Dermis microvascular lymphatic vessel endothelial cell (primary cell): ENCODE measurements around the gene MEGF6. TPM values are rescaled to one million over a fixed set of nuclear protein-coding genes. Genes with fewer than 3 reads are reported as not detected.

Experiments
- DNase-seq, 2 donors: peaks; one replicate each; pipeline versions ENCODE4 v3.0.0 to v3.0.0-alpha.2; 2010; ENCODE audit warnings: low read depth in 2 of 2
- total RNA-seq: library from RNA; depleted of rRNA; stranded (reverse); fragments of >200 nt; gene quantifications from 2 replicates; pipeline ENCODE4 v1.2.1, GENCODE V29; 2014

The MEGF6 gene
- total RNA-seq, 1 donor from 2014 or later, result 69.3 TPM

DNA sequence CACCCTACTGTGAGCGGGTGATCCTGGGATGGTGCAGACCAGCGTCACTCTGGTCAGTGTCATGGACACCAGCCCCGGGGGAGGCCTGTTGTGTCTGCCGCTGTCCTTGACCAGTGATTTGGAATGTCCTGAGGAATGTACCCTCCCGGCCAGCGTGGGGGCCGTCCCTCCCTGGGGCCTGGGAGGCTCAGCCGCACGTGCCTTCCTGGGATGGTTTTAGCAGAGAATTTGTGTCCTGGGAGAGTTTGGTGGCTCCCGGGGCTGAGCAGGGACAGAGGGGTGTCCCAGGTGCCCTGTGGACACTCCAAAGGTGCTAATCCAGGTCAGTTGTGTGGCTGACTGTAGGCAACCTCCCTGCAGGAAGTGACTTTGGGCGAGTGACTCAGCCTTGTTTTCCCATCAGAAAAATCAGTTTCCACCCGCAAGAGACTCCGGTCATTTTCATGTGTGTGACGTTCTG, 150.6 kb downstream of the MEGF6 start:
- peak; percentile 51 for DNase-seq

DNA sequence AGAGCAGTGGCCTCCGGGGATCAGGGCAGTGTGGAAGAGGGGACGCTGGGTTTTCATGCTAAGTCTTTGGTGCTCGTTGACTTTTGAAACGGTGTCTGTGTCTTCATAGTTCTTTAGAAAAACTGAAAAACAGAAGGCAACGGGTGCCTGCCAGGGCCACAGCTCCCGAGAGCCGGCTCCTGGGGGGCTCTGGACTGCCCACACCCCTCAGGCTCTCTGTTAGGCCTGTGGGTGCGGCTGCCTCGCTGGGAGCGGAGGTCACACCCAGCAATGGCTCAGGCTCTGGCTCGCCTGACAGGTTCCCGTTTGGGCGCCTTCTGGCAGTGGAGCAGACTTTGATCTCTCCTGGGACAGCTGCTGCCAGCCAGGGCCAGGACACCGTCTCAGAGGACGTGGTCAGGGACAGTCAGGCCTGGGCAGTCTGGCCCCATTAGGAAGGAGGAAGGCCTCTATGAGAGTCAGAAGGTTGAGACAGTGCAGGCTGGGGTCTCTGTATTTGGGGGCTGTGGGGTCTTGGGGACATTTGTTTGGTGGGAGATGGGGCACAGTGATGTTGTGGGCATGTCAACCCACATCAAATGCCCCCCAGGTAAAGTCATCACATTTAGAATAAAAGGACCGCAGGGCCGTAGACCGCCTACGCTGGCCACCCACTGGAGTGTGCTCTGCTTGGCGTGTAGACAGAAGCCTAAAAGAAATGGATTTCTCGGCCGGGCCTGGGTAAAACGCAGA, 151.2 kb downstream of the MEGF6 start:
- DNase-seq, result no peak

DNA sequence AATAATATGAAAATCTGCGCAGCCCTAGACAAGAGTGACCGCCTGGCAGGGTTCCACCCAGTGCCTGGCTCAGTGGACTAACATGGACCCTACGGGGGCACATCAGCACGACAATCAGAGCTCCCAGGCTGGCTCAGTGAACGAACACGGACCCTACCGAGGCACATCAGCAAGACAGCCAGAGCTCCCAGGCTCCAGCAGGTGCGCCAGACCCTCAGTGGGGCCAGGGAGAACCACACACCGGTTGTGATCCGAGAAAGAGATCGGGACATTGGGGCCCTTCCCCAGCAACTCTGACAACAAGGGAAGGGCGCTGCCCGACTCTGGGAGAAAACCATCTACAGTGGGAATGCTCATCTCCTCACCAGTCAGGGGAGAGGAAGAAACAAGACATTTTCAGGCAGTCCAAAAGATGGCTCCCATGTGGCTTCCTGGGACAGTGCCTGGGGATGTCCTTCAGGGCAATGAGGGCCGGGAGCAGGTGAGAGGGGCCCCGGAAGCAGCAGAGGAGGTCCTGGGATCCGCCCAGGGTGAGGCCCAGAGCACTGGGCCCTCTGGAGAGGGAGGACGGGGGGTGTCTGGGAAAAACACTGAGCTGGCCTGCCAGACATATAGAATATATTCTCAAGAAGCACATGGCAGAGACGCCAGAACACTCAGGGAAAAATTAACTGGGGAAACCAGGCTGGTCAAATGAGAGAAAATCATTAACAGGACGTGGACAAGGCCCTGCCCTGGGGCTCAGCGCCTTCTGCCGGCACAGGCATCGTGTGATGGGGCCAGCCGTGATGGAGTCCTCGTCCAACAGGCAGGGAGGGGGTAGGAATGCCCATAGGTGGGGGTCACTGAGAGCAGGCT, 152.0 kb downstream of the MEGF6 start:
- DNase-seq, result no peak

DNA sequence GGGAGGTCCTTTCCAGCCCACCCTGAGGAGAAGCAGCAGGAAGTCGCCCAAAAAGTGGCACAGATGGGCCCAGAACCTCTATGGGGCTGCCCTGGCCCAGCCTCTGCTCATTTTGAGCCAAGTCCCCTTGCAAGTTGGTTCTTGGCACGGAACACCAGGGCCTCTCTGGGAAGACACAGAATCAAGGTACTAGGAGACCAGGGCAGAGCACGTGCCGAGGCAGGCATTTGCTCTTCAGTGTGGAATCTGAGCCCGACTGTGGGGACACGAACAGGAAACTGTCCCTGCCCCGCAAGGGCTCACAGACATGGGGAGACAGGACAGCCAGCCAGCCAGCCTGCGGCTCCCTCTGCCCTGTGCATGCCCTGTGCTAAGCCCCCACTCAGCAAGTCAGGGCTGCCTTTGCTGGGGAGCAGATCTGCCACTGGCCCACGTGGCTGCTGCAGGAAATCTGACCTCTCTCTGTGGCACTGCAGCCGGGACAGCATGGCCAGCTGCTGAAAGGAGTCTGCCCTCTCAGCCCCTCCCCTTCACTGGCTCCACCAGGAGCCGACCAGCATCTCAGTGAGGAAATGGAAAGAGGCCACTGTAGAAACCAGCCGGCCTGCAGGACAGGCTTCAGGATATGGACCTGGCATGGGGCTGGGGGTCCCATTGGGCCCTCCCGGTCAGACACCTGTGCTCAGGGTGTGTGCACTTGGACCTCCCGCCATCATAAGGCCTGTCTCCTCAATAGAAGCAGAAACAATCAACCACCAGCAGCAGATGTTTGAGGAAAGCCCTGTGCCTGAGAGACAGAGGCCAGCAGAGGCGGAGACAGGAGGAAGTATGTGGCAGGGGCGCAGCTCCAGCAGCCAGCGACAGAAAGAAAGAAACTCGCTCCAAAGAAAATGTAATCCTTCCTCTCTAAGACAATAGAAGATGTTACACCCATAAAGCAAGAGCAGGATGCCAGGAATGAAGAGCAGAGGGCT, 153.1 kb downstream of the MEGF6 start:
- no peak for DNase-seq

DNA sequence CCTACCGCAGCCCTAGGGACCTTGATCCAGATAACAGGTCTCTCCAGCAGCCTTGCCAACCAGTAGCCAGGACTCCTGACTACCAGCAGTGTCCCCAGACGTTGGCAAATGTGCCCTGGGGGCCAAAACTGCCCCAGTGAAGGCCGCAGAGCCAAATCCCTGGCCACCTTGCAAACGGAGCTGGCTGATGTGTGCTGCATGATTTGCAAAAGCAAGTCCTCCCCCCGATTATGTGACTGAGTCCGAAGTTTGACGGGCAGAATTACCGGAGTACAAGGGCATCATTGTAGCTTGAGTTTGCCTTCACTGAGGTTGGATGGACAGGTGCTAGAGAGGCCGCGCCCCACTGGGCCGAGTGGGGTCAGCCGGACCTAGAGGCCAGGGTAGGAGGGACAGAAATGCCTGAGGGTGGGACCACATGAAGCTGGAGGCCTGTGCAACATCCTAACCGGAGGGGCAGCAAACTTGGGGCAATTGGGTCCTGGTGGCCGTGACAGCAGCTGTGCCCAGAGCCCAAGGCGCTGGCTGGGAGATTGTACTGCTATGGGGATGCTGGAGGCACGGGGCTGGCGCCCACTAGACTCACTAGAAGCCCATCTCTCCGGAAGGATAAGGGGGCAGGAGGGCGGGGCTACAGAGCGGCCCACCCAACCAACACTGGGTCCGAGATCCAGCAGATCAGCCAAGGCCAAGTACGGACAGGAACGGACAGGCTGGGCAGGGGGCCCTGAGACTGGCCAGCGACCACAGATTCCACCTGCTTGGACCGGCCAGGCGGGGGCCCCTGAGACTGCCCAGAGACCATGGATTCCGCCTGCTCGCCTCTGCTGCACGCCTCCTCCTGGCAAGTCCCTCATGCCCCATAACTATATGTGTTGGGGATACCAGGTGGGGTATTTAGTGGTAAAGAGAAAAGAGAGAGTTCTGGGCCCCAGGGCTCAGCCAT, 154.1 kb downstream of the MEGF6 start:
- DNase-seq, result no peak

DNA sequence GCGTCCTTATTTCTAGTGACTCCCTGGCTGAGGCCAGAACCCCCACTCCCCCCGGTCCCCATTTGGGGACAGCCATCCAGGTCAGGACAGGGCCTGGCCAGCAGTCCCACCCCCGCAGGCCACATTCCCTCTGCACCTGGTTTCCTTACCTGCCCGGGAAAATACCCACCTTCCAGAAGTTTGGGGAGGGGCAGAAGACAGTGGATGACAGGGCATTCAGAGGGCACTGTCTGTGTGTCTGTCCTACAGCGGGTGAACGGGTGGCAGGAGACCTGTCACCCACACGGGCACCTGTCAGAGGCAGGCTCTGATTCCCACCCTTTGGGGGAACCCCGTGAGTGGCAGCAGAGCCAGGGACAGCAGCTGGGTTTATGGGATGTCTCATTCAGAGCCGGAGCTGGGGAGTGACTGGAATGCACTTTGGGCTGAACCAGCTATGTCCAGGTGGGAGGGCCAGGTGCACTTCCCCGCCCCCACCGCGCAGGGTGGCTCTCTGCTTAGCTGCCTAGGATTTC, 154.8 kb downstream of the MEGF6 start:
- DNase-seq, result no peak

DNA sequence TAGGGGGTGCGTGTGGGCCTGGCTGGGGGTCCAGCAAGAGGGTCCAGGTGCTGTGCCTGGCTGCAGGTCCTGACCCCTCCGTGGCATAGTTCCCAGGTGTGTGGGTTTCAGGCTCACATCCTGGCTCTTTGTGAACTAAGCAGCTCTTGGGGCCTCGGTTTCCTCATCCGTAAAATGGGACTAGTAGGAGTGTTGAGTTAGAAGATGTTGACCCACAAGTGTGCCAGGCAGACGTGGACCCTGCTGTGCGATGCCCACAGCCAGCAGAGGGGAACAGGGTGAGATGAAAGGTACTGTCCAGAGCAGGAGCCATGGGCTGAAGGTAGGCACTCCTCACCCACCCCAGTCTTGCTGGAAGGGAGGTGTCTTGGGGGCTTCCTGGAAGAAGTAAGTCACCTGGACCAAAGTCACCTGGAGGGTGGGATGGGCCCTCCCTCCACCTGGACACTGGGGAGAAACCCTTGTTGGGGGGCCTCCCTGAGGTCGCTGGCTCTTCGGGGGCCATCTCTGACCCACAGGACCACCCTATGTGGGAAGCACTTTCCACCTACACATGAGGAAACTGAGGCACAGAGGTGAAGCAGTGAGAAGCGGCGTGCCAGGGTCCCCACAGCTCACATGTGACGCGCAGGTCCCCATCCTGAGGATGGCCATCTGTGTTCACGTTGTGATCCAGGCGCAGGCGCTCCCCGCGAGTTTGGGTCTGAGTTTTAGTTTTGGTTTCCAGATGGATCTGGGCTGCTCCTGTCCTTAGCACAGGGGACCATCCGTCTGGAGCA, 155.4 kb downstream of the MEGF6 start:
- no peak for DNase-seq

DNA sequence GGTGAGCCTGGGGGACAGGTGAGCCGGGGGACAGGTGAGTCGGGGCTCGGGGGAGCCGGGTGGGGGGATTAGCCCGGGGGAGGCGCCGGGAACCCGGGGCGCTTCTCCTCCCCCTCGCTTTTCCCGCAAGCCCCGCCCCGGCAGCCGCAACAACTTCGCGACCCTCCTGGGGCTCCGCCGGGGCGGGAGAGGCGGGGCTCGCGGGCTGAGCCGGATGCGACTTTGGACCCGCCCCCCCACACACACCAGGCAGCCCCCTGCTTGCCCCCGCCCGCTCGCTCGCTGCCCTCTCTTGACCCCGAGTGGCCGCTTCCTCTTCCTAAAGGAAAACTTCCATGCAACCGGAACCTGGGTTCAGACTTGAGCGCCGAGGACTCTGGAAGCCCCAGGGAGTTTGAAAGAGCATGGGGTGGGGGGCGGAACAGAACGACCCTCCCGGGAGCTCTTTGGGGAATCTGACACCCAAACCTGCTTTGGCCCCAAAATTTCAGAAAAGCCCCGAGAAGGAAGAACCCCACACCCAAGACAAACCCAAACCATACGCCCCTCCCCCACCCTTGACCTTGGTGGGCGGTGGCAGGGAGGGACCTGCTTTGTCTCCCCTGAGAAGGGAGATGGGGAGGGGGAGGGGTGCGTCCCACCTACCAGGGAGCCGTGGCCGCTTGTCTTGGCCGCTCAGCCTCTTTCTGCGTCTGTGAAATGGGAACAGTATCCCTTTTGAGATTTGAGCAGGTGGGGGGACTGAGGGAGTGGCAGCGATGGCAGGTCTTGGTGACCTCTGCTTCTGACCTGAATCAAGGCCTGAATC, 156.3 kb downstream of the MEGF6 start:
- no peak for DNase-seq

DNA sequence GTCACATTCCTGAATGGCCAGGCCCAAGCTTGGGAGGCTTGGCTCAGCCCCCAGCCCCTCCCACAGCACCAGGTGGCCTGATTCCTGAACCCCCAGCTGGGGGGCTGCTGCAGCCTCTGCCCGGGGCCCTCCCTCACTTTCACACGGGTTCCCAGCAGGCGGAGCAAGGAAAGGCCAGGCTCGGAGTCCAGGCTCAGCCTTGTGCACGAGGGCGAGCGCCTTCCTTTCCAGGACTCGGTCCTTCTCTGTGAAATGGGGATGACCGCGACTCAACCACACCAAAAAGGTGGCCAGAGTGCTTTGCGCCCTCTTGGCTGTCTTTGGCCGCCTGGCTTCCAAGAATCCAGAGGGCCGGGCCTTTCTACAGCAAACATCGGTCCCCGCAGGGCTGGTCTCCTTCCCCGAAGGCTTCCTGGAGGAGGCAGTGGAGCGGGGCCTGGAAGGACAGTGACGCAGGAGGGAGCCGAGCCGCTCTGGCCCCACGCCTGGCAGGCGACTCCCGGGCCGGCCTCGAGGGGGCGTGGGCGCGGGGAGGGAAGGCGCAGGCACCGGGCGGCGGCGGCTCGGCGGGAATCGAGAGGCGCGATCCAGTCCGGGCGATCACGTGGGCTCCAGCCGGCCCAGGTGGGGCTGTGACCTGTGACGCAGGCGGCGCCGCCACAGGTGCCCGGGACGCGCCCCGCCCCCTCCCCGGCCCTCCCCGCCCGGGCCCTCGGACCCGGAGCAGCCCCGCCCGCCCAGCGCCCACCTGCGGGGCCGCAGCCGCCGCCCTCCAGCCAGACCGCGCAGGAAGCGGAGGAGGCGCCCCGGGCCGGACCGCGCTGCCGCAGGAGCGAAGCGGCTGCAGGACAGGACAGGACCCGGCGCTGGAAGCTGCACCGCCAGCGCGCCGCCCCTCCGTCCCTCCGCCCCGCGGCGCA, 157.2 kb downstream of the MEGF6 start, which contains the start of gene ARHGEF16:
TSS of gene ARHGEF16 (plus strand) at position 775 of the 920 bp plus-strand sequence. CDS start 8,420 bp downstream, outside the sequence.
- DNase-seq, result peak in 1 of 2 donors; percentile 43

DNA sequence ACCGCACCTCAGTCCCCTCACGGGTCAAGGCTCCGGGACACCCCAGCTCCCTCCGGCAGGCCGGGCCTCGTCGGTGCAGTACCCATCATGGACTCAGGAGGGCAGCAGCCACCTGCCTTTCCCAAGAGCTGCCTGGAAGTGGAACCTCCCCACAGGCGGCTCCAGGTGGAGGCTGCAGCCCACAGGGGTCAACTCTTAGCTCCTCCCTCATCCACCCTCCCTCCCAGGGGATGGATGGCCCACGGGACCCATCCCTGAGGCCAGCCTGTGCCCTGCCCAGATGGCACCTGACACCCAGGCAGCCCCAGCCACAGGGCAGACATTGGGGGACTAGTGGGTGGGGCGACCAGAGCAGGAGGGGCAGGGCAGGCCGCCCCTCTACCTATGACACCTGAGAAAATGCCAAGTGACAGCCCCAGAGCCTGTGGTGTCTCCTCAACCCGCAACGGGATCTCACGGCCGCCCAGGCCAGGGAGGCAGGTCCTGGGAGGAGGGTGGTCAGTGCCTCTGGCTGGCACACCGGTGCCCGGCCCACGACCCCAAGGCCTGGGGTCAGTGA, 158.0 kb downstream of the MEGF6 start:
- DNase-seq, result peak; percentile 32 to 65

DNA sequence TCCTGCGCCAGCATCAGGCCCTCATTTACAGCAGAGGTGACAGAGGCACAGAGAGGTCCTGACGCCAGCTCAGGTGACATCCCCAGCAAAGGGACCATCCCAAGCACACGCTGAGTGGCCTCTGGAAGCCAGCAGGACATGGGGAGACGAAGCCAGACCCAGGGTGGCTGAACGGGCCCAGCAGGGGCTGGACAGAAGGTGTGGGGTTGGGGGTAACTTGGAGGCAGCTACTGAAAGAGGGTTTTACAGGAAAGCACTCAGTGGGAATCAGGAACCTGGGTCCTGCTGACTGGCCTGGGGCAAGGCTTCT, 158.5 kb downstream of the MEGF6 start:
- DNase-seq, result no peak

DNA sequence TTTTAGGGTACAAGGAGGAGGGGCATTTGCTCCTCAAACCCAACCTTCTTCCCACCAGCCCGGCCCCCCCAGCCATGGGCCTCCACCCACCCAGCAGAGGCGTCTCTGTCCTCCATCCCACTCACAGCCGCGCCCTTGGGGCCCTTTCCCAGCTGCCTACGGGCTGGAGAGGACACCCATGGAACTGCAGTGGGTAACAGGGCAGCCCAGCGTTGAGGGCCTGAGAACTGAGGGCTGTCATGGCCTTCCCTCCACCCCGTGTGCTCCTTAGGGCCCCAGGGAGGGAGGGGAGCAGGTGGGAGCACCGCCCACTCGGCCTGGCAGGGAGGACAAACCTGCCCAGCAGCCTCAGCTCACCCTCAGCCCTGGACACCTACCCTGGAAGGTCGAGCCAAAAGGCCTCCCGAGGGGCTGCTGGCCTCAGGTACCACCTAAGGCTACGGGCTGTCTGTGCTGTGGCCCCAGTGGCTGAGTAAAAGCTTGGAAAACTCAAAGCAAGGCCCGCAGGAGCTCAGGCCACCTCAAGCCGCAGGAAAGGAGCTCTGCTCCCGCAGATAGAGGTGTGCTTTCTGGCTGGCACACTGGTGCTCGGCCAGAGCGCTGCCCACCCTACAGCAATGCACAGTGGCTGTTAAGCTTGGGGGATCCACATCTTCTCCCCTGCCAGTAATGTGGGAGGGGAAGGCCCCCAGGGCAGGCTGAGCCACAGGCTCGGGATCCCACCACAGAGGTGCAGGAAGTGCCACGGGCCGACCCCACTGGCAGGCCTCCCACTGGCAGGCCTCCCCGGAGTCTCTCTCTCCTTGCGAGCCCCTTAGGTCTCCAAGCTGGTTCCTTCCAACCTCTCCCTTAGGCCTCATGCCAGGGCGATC, 159.1 kb downstream of the MEGF6 start:
- no peak for DNase-seq

DNA sequence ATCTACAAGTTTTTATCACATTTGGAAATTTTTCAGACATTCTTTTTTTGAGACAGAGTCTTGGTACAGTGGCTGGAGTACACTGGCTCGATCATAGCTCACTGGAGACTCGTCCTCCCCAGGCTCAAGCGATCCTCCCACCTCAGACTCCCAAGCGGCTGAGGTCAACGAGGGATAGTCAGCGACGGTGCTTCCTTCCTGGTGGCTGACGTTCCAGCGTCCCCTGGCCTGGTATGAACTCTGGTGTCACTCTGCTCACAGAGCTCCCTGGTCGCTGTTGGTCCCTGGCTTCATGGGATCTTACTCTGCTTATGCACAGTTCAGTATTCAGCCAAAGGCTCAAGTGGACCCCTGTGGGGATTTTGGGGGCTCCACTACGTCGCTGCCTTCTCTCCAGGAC, 160.3 kb downstream of the MEGF6 start:
- DNase-seq, result no peak

DNA sequence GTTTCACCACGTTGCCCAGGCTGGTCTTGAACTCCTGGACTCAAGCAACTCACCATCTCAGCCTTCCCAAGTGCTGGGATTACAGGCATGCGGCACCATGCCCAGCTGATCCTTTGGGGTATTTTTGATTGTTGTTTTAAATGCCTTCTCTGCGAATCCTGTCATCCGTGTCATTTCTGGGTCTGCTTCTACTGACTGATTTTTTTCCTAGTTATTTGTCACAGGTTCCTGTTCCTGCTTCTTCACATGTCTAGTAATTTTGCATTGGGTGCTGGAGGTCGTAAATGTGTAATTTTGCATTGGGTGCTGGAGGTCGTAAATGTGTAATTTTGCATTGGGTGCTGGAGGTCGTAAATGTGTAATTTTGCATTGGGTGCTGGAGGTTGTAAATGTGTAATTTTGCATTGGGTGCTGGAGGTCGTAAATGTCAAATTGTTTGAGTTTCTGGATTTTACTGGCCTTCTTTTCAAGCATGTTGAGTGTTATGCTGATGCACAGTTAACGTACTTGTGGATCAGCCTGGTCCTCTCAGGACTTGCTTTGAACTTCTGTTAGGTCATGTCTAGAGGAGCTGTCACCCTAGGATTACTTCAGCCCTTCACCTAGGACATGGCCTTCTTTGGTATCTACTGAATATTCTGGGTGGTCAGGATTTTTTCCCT, 161.0 kb downstream of the MEGF6 start:
- no peak for DNase-seq

DNA sequence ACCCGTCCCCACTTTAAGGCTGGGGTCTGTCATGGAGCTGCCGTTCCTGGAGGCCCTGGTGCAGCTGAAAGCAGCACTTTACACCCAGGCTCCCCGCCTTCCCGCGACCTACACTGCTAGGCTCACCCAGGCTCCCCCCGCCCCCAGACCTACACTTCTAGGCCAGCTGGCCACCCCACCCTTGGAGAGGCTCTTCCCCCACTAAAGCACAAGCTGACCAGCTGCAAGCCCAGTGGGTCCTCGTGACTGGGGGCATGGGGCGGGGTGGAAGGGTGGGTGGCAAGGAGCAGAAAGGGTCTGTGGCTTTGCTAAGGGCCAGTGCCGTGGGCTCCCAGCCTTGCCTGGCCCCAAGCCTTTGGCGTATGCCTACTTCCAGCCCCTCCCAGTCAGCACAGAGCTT, 166.6 kb downstream of the MEGF6 start:
- no peak for DNase-seq

DNA sequence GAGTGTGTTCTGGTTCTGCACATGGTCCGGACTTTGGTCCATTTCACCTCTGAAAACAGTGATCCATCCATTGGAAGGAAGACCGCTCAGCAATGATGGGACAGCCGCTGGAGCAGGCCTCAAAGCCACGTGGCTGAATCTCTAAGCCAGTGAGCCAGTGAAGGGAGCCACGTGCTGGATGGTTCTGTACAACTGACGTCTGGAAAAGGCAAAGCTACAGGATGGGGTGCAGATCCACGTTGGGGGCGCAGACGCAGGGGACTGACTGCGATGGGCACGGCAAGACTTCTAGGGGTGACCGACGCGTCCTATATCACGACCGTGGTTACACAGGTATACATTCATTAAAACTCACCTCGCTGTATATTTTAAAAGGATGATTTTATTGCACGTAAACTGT, 167.0 kb downstream of the MEGF6 start:
- no peak for DNase-seq
